ENCODE measurements around the gene DRC7.
A peak's percentile ranks its signal among the peaks of the same experiment; 100 is the strongest.

DRC7 gene, protein sequence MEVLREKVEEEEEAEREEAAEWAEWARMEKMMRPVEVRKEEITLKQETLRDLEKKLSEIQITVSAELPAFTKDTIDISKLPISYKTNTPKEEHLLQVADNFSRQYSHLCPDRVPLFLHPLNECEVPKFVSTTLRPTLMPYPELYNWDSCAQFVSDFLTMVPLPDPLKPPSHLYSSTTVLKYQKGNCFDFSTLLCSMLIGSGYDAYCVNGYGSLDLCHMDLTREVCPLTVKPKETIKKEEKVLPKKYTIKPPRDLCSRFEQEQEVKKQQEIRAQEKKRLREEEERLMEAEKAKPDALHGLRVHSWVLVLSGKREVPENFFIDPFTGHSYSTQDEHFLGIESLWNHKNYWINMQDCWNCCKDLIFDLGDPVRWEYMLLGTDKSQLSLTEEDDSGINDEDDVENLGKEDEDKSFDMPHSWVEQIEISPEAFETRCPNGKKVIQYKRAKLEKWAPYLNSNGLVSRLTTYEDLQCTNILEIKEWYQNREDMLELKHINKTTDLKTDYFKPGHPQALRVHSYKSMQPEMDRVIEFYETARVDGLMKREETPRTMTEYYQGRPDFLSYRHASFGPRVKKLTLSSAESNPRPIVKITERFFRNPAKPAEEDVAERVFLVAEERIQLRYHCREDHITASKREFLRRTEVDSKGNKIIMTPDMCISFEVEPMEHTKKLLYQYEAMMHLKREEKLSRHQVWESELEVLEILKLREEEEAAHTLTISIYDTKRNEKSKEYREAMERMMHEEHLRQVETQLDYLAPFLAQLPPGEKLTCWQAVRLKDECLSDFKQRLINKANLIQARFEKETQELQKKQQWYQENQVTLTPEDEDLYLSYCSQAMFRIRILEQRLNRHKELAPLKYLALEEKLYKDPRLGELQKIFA

DNA sequence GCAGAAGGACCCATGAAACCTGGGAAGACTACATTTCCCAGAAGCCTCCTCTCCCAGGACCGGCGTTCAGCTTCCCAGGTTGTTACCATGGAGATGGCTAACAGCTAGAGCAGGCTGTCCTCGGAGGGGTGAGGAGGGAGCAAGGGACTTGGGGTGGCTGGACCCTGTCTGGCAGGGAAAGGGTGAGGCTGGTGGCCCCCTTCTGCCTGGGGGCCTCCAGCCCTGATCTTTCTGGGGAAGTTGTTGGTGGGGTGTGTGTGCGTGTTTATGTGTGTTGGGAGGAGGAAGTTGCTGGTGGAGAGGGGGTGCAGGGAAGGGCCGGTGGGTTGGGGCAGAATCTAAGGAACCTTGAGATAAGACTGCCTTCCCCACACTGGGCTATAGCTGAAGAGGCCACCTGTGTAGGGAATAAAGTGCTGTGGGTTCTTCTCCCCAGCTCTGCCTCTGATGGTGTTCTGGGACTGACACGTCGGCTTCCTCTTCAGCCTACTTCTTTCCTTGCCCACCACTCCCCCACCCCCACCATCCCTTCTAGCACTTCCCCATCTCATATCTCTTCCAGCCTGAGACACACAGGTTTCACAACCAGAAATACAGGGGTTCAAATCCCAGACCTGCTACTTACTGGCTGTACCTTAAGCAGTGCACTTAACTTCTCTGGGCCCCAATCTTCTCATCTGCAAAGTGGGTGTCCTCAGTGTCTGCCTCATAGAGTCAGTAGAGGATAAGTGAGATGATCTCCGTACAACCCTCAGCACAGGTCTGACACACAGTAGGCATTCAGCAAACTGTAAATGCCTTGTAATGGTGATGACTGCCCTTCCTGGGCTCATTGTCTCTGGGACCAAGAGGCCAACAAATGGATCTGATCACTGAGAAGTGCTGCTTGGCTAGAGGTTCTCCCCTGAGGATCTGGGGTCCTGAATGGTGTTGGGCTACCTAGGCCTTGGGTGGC is at the start of gene DRC7:
TSS of gene DRC7 (plus strand) at position 82 of the 955 bp plus-strand sequence. CDS start 3,144 bp downstream, outside the sequence.
- peak; percentile 34 for DNase-seq

DNA sequence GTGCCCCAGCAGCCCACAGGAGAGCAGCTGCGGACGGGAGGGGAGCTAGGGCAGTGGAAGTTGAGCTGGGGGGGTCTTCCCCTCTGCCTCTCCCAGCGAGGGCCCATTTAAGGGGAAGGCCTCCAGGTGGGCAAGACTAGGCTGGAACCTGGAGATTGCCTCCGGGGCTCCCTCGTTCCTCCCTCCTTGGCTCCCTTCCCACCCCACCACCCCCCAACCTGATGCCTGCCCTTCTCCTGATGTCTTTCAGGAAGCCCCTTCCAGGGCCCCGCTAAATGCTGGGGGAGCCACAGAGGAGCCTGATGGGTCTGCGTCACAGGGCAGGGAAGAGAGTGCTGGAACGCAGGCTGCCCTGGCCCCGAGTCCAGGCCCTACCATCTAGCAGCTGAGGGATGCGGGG is 49.4 kb upstream of the DRC7 start:
- DNase-seq, result no peak

DNA sequence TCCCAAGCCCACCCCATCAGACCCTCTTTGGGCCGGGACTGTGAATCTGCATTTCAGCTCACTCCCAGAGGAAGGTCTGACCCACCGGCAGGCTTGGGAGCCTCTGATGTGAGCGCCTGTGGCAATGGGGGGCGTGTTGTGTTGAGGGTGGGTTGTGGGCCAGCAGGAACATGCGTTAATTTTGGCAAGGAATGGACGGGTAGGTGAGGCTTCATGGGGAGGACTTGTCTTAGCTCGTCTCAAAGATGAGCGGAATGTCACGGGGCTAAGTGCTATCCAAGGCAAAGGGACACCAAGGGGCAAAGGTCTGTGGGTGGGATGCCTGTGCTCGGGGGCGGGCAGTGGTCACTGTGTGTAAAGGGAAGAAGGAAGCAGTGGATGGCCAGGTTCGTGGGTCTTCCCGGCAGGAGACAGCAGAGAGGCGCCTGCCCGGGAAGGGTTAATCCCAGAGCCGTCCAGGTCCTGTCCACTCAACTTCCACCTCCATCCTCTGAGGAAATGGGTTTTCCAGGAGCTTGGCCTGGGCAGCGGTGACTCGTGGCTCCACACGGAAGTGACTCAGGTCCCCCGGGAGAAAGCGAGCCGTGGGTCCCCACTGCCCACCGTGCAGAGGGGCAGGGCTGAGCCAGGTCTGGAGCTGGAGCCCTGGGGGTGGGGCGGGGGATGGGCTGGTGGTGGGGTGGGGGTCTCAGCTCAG is 48.8 kb upstream of the DRC7 start:
- DNase-seq, result peak; percentile 65

DNA sequence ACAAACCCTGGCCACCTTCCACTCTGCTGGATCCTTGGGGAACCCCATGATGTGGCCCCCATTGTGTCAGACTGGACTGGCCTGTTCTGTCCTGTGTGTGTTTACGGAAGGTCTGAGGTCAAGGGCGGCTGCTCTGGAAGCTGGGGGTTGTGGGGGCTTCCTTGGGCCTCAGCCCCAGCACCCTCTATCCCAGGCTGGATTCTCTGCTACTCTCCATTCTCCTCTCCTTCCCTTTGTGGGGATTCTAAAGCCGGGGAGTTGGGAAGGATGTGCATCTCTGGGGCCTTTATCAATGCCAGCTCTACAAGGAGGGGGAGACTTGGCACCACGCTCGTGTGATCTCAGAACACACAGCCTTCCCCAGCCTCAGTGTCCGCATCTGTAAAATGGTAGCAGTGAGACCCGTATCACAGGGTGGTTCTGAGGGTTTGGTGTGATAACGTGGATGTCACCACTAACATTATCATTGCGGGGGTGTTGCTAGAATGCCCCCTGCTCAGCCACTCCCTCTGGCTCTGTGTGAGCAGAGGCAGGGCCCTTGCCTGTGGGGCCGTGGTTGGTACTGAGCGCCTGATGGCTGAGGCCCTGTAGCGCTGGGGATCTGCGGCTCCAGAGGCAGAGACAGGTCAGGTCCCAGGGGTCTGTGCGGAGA is 48.1 kb upstream of the DRC7 start:
- no peak for DNase-seq

DNA sequence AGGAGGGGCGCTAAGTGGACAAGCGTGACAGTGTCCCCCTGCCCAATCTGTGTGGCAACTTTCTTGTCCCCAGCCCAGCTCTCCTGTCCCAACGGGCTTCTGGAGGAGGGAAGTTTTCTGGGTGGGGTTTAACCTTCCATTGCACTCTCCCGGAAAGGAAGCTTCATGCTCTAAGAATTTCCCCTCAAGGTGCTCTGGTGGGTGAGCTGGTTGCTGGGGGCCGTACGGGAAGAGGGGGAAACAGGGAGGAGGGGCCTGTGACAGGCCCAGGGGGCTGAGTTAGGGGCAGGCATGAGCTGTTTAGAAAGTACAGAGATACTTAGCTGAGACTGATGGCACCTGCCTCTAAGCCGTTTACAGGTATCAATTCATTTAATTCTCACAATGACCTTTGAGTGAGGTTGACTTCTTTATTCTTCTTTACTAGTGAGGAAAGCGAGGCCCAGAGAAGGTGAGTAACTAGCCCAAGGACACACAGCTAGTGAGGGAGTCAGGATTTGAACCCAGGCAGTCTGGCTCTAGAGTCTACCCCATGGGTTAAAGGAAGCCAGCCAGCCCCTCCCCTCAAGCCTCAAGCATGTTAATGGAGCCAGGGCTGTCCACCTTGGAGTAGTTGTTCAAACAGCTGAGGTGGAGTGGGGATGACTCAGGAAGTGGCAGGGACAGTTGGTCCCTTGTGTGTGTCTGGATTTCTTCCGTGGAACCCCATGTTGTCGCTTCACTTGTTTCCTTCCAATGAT is 47.3 kb upstream of the DRC7 start:
- peak; percentile 41 for DNase-seq

DNA sequence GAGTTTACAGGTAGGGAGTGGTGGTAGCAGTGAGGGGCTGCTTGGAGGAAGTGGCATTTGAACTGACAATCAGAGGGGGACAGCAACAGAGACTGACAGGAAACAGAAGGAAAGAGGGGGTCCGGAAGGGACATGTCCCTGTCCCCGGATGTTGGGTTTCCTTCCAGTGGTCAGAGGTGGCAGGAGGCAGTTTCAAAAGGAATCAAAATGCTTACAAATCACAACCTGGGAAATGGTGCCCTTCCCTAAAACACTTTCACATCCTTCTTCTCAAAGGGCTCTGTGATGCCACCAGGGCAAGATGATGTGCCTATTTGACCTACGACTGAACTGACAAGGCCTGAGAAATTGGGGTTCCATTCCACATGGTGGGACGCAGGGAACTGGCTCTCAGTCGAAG is 46.5 kb upstream of the DRC7 start:
- no peak for DNase-seq

DNA sequence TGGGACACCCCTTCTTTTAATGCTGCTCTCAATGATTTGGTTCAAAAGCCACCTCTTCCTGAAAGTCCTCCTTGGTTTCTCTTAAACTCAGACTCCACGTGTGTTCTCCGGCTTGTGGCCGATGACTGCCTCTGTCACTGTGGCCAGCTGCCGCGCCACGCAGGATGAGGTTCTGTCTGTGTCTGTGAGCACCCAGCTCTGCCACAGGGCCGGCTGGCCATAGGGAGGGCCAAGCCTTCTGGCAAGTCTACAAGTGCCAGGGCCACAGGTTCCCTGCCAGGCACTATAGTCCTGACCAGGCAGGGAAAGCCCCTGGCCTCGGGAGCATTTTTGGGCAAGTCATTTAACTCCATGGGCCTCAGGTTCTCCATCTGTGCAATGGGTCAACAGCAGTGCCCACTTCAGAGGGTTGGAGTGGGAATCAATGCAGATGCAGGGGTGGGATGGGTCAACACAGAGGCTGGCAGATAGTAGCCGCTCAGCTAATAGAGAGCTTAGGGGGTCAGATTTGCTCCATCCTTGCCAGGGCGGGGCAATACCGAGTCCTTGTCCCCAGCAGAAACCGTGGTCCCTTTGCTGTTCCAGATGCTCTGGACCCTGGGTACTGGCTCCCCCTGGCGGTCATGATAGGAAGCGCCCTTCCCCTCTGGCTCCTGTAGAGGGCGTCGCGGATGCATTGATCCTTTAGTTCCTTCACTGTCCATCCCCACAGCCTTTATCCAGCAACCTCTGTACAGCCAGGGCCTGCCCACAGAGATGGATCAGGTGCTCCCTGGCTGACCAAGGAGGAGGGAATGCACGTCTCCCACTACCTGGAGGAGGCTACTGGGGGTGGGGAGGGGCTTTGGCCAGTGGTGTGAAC is 45.8 kb upstream of the DRC7 start:
- DNase-seq, result peak; percentile 77

DNA sequence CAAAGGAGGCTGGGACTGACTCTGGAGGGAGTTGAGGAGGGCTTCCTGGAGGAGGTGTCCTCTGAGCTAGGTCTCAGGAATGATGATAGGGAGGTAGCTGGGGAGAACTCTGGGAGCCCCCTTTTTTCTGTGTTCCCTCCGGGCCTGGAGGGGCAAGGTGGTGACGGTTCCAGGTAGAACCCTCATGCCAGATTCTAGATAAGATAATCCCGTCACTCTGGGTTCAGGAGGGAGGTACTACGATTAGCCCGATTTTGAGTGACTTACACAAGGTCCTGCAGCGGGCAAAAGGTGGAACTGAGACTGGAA is 45.2 kb upstream of the DRC7 start:
- no peak for DNase-seq

DNA sequence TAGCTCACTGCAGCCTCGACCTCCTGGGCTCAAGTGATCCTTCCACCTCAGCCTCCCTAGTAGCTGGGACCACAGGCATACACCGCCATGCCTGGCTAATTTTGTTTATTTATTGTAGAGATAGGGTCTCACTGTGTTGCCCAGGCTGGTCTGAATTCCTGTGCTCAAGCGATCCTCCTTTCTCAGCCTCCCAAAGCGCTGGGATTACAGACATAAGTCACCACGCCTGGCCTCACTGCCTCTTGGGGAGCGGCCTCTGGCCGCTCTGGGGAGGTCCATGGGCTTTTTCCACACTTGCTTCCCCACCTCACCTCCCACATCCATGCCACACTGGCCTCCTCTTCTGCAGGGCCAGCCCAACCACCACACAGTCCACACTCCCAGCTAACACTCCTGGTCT is 44.8 kb upstream of the DRC7 start:
- no peak for DNase-seq

DNA sequence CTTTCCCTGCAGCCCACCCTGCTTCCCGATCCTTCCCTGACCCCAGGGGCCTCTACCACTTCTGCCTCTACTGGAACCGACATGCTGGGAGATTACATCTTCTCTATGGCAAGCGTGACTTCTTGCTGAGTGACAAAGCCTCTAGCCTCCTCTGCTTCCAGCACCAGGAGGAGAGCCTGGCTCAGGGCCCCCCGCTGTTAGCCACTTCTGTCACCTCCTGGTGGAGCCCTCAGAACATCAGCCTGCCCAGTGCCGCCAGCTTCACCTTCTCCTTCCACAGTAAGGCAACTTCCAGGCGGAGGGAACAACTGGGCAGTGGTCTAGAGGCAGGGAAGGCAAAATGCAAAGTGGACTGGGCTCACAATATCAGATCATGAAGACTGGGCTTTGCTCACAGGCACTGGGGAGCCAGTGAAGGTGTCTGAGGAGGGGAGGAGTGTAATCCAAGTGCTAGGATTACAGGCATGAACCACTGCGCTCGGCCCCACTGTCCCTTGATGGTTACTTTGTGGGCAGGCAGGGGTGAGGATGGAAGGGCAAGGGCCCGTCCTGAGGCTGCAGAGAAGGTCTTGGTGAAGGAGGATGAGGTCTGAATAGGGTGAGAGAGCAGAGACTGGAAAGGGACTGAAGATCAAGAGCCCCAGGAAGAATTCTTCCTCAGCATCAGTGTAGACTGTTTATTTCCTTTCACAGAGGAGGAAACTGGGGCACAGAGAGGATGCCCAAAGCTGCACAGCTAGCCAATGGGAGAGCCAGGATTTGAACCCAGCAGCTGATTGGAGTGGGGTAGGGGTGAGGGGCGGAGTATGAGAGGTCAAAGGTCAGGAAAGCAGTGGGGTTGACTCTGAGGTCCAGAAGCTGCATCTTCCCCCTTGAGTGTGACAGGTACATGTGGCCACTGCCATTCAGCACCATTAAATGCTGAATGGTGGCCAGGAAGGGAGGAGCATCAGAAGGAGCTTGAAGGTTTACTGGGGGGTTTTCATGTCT is 43.0 kb upstream of the DRC7 start:
- DNase-seq, result no peak

DNA sequence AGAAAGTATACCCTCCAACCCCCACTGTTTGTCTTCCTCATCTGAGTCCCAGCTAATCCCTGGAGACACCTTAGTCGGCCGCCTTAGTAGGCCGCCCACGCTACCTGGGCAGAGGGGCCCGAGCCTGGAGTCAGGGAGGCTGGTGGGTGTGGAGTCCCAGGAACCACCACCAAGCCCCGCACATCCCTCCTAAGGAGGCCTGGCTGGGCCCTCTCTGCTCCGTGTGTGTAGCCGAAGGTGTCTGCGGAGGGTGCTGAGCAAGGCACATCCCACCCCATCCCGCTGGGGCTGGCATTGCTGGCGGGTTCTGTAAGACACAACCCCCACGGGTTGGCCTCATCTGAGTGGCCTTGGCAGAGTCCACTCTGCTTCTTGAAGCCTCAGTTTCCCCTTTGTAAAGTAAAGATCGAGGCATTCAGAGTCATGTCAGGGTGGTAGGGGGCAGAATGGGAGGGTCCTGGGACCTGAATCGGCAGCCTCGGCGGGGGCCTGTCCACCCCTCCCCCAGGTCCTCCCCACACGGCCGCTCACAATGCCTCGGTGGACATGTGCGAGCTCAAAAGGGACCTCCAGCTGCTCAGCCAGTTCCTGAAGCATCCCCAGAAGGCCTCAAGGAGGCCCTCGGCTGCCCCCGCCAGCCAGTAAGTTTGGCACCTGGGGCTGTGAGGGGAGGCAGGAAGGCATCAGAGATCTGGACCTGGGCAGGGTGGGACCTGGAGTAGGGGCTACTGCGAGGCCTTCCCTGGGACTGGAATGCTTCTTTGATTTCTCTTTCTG is 41.7 kb upstream of the DRC7 start:
- no peak for DNase-seq

DNA sequence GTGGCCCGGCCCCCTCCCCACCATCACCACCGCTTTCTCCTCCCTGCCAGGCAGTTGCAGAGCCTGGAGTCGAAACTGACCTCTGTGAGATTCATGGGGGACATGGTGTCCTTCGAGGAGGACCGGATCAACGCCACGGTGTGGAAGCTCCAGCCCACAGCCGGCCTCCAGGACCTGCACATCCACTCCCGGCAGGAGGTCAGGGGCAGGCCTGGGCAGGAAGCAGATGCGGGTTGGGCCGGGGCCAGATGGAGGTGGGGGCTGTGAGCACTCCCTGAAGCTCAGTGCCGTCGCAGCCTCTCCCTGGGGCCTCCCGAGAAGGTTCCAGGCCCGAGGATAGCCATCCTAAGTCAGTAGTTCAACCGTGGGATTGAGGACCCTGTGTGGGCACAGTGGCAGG is 40.7 kb upstream of the DRC7 start:
- DNase-seq, result no peak

DNA sequence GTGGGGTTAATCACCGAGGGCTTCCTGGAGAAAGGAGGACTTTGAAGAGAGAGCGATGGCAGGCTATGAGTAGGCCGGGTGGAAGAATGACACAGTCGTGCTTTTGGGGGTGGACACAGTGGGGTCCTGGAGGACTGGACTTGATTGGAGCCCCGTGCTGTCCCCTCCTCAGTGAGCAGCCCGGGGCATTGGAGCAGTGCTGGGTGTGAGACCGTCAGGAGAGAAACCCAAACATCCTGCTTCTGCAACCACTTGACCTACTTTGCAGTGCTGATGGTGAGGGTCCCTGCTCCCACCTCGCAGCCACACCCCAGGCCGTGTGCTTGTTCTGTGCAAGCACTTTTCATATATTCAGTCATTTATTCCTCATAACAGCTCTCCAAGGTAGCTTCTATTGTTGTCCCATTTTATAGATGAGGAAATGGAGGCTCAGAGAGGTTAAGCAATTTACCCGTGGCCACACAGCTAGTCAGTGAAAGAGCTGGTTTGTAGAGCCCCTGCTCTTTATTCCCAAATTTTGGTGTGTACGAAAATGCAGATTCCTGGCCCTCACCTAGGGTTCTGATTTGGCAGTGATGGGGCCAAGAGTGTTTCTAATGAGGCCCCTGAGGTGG is 38.2 kb upstream of the DRC7 start:
- no peak for DNase-seq

DNA sequence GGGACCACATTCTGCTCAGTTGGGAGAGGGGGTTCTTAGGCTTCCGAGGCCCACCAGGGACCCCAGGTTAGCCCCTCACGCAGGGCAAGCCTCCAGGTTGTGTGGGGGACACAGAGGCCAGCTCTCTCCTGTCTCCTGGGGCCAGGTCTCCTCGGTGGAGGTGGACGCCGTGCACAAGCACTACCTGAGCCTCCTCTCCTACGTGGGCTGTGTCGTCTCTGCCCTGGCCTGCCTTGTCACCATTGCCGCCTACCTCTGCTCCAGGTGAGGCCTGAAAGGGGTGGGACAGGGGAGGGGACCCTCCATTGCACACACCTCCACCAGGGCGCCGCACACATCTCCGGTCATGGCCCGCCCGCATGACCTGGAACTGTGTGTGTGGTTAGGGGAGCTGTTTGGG is 37.4 kb upstream of the DRC7 start:
- no peak for DNase-seq

DNA sequence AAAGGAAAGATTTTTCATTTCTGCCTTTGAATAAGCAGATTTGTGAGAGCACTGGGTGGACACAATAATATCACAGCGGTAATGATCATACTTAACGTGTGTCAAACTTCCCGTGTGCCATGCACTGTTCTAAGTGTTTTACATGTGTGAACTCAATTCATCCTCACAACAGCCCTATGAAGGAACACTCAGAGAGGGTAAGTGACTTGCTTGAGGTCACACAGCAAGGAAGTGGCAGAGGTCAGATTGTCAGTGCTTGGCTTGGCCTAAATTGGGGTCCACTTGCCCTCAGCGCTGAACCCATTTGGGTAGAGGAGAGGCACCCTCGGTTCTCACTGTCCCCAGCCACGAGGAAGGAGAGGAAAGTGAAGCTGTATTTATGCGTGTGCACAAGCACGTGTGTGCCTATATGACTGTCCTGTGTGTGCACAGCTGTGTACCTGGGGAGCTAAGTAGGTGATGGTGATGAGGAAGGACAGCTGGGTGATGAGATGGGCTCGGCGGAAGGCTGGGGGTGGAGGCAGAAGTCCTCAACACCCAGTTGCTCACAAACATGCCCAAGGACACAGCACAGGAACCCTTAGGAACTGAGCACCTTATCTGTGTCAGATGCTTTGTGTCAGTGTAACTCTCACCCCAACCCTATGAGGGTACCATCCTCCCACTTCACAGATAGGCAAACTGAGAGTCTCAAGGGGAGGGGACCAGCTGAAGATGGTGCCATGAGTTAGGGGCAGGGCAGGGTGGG is 36.3 kb upstream of the DRC7 start:
- DNase-seq, result no peak

DNA sequence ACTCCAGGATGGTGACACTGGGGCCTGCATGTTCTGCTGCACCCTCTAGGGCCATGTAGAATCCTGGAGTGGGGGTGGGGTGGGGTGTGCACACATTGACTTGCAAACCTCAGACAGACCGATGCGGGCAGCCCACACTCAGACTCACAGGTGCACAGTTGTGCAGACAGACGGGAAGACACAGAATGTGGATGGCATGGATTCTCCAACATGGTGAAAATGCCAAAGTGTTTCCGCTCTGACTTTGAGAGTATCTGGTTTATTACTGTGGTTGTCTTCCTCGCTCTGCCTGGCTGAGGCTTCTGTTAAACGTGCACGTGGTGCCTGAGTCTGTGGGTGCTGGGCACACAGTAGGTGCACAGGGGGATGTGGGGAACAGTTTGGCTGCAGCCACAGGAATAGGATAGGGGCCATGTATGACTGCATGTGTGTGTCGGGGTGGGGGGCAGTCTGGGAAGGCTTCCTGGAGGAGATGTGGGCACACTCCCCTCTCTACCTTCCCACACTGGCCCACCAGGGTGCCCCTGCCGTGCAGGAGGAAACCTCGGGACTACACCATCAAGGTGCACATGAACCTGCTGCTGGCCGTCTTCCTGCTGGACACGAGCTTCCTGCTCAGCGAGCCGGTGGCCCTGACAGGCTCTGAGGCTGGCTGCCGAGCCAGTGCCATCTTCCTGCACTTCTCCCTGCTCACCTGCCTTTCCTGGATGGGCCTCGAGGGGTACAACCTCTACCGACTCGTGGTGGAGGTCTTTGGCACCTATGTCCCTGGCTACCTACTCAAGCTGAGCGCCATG is 35.5 kb upstream of the DRC7 start:
- DNase-seq, result no peak

All from EL (cell line).